SU-DHL-6 (cell line): ENCODE results near the gene EFCAB8.

Experiments
- H2AFZ ChIP-seq: fragments of 200-600 bp; sonication (generic); 2 replicates; pipeline ENCODE4 v1.6.1; 2014; ENCODE audit warnings: low read depth, mild to moderate bottlenecking, moderate library complexity, mixed read lengths, antibody characterized with exemption, low read length; ENCODE audit not compliant: severe bottlenecking
- H3F3A ChIP-seq: fragments of 200-600 bp; shearing (Covaris generic); 2 replicates; pipeline ENCODE4 v1.6.0; 2016; ENCODE audit warnings: antibody characterized with exemption, mild to moderate bottlenecking; ENCODE audit not compliant: insufficient read depth
- H3K27ac ChIP-seq: fragments of 200-600 bp; sonication (generic); 2 replicates; pipeline ENCODE4 v1.5.1; 2016; ENCODE audit warnings: low read depth, mild to moderate bottlenecking, low read length, moderate library complexity, mixed read lengths
- H3K27me3 ChIP-seq: fragments of 200-600 bp; sonication (generic), shearing (Covaris generic); 2 replicates; pipeline ENCODE4 v1.6.0; 2014; ENCODE audit warnings: mild to moderate bottlenecking, low read length
- H3K36me3 ChIP-seq: fragments of 200-600 bp; sonication (generic); 2 replicates; pipeline ENCODE4 v1.6.1; 2014; ENCODE audit warnings: mild to moderate bottlenecking, low read length, mixed read lengths
- H3K4me2 ChIP-seq: fragments of 300-600, 200-600 bp; shearing (Covaris generic), sonication (generic); 2 replicates; pipeline ENCODE4 v1.6.0; 2014; ENCODE audit warnings: low read length, low read depth, mild to moderate bottlenecking; ENCODE audit not compliant: poor library complexity, severe bottlenecking
- H3K4me3 ChIP-seq: fragments of 200-600 bp; sonication (generic); 2 replicates; pipeline ENCODE4 v1.5.1; 2014; ENCODE audit warnings: antibody characterized with exemption, low read length, mild to moderate bottlenecking, mixed read lengths; ENCODE audit not compliant: insufficient read depth, poor library complexity, severe bottlenecking
- H3K79me2 ChIP-seq: fragments of 200-600 bp; sonication (generic); 2 replicates; pipeline ENCODE4 v1.6.1; 2014; ENCODE audit warnings: mild to moderate bottlenecking, low read length, moderate library complexity; ENCODE audit not compliant: insufficient read depth
- H3K9ac ChIP-seq: fragments of 200-600 bp; sonication (generic); 2 replicates; pipeline ENCODE4 v1.7.0; 2014; ENCODE audit warnings: mild to moderate bottlenecking, low read length
- H3K9me2 ChIP-seq: fragments of 200-600 bp; sonication (generic); replicated peaks from 2 replicates; pipeline ENCODE4 v1.6.1; 2014; ENCODE audit warnings: low read length; ENCODE audit not compliant: insufficient read depth
- H3K9me3 ChIP-seq: fragments of 200-600 bp; sonication (generic); 2 replicates; pipeline ENCODE4 v1.6.1; 2014; ENCODE audit warnings: low read length, mixed read lengths; ENCODE audit not compliant: insufficient read depth
- H4K20me1 ChIP-seq: fragments of 200-600 bp; sonication (generic); 2 replicates; pipeline ENCODE4 v1.6.1; 2014; ENCODE audit warnings: low read depth, mild to moderate bottlenecking, antibody characterized with exemption, low read length, moderate library complexity, mixed read lengths
- CTCF ChIP-seq: fragments of 200-600 bp; sonication (generic); IDR thresholded peaks from one replicate; pipeline ENCODE4 v1.5.1; 2017; ENCODE audit warnings: antibody characterized with exemption, mild to moderate bottlenecking, low read length, moderate library complexity; ENCODE audit not compliant: insufficient read depth, poor library complexity, severe bottlenecking
- EZH2phosphoT487 ChIP-seq: fragments of 200-600 bp; sonication (generic), shearing (Covaris generic); conservative IDR thresholded peaks from 2 replicates; pipeline ENCODE4 v1.6.1; 2018; ENCODE audit warnings: mild to moderate bottlenecking, antibody characterized with exemption, low read length, moderate library complexity, mixed read lengths

EFCAB8 gene

GRCh38 chr20:32976746-32977145 is 118.0 kb downstream of the EFCAB8 start:
- Histone ChIP-seq H3K4me3 (no peak overlapping the region), H3K27me3 (no peaks in the 10 kb centered on the region), H3K9me2 (no peaks in the 10 kb centered on the region), H3K79me2 (no peaks in the 10 kb centered on the region), H4K20me1 (no peaks in the 10 kb centered on the region), H3K36me3 (no peaks in the 10 kb centered on the region), H3K4me2 (no peak overlapping the region), H3K27ac (no peak overlapping the region), H3K9ac (no peak overlapping the region), H3F3A (no peaks in the 10 kb centered on the region), H2AFZ (no peak overlapping the region), H3K9me3 (no peaks in the 10 kb centered on the region)
- no peak for TF ChIP-seq CTCF
- no peak for TF ChIP-seq EZH2phosphoT487

- H3K4me2 ChIP-seq, result no peak overlapping the region
- no peaks in the 10 kb centered on the region for H3K9me2 ChIP-seq
- H3K9ac ChIP-seq, result no peak overlapping the region
- no peaks in the 10 kb centered on the region for H4K20me1 ChIP-seq
- H3K27ac ChIP-seq, result no peak overlapping the region
- H3K9me3 ChIP-seq, result no peaks in the 10 kb centered on the region
- no peaks in the 10 kb centered on the region for H3K27me3 ChIP-seq
- H3K36me3 ChIP-seq, result no peaks in the 10 kb centered on the region
- no peak overlapping the region for H2AFZ ChIP-seq
- TF ChIP-seq EZH2phosphoT487 (no peak), CTCF (no peak)
- no peak overlapping the region for H3K4me3 ChIP-seq
- H3F3A ChIP-seq, result no peaks in the 10 kb centered on the region
- no peaks in the 10 kb centered on the region for H3K79me2 ChIP-seq
Measured at GRCh38 chr20:32977281-32978008, 118.7 kb downstream of the EFCAB8 start.

GRCh38 chr20:32978009-32978335 is 119.2 kb downstream of the EFCAB8 start:
- TF ChIP-seq CTCF (no peak), EZH2phosphoT487 (no peak)

More at GRCh38 chr20:32978009-32978335, 119.2 kb downstream of the EFCAB8 start:
- no peaks in the 10 kb centered on the region for H4K20me1 ChIP-seq
- H3K4me3 ChIP-seq, result no peak overlapping the region
- H3K27ac ChIP-seq, result no peak overlapping the region
- H3K9me2 ChIP-seq, result no peaks in the 10 kb centered on the region
- H3K27me3 ChIP-seq, result no peaks in the 10 kb centered on the region
- H3K9me3 ChIP-seq, result no peaks in the 10 kb centered on the region
- H3K4me2 ChIP-seq, result no peak overlapping the region
- H2AFZ ChIP-seq, result no peak overlapping the region
- H3K36me3 ChIP-seq, result no peaks in the 10 kb centered on the region
- H3F3A ChIP-seq, result no peaks in the 10 kb centered on the region
- H3K9ac ChIP-seq, result no peak overlapping the region
- no peaks in the 10 kb centered on the region for H3K79me2 ChIP-seq
